ENCODE data around the gene AKR7A2. TPM values are rescaled to one million over a fixed set of nuclear protein-coding genes. Genes with fewer than 3 reads are reported as not detected.
"Not testable (repeated sequence)": the region's sequence is repeated elsewhere in the genome, so short reads cannot be mapped to it uniquely, and the experiment has no call there.

AKR7A2 gene
- polyA plus RNA-seq, 3 donors: 66.5 to 97.1 (median 94.6) TPM

- no peak for DNase-seq (ENCODE audit: extremely low read depth in 1 of 11, low read depth in 9 of 11, low spot score in 4 of 11)
Observed at GRCh38 chr1:19287436-19288185, 24.3 kb downstream of the AKR7A2 start.

GRCh38 chr1:19285807-19286206, 26.1 kb downstream of the AKR7A2 start:
- not testable (repeated sequence) for DNase-seq (ENCODE audit: extremely low read depth in 1 of 11, low read depth in 9 of 11, low spot score in 4 of 11)

GRCh38 chr1:19285366-19285765, 26.6 kb downstream of the AKR7A2 start:
- DNase-seq (ENCODE audit: extremely low read depth in 1 of 11, low read depth in 9 of 11, low spot score in 4 of 11): not testable (repeated sequence)

- DNase-seq (ENCODE audit: extremely low read depth in 1 of 11, low read depth in 9 of 11, low spot score in 4 of 11): no peak
Observed at GRCh38 chr1:19284881-19285280, 27.1 kb downstream of the AKR7A2 start.

- DNase-seq (ENCODE audit: extremely low read depth in 1 of 11, low read depth in 9 of 11, low spot score in 4 of 11): no peak
Observed at GRCh38 chr1:19283891-19284290, 28.1 kb downstream of the AKR7A2 start.

GRCh38 chr1:19274636-19275035, 37.3 kb downstream of the AKR7A2 start:
- DNase-seq (ENCODE audit: extremely low read depth in 1 of 11, low read depth in 9 of 11, low spot score in 4 of 11): no peak

- not testable (repeated sequence) for DNase-seq (ENCODE audit: extremely low read depth in 1 of 11, low read depth in 9 of 11, low spot score in 4 of 11)
Observed at GRCh38 chr1:19273844-19274531, 38.0 kb downstream of the AKR7A2 start.

- no peak for DNase-seq (ENCODE audit: extremely low read depth in 1 of 11, low read depth in 9 of 11, low spot score in 4 of 11)
Observed at GRCh38 chr1:19273106-19273843, 38.7 kb downstream of the AKR7A2 start.

- no peak for DNase-seq (ENCODE audit: extremely low read depth in 1 of 11, low read depth in 9 of 11, low spot score in 4 of 11)
Observed at GRCh38 chr1:19272064-19272463, 39.9 kb downstream of the AKR7A2 start.

GRCh38 chr1:19270343-19270730, 41.6 kb downstream of the AKR7A2 start:
- DNase-seq (ENCODE audit: extremely low read depth in 1 of 11, low read depth in 9 of 11, low spot score in 4 of 11): not testable (repeated sequence)

- DNase-seq (ENCODE audit: extremely low read depth in 1 of 11, low read depth in 9 of 11, low spot score in 4 of 11): not testable (repeated sequence)
Observed at GRCh38 chr1:19269427-19270342, 42.3 kb downstream of the AKR7A2 start.

- DNase-seq (ENCODE audit: extremely low read depth in 1 of 11, low read depth in 9 of 11, low spot score in 4 of 11): no peak
Observed at GRCh38 chr1:19268445-19268844, 43.5 kb downstream of the AKR7A2 start.

GRCh38 chr1:19262744-19263143, 49.2 kb downstream of the AKR7A2 start:
- DNase-seq (ENCODE audit: extremely low read depth in 1 of 11, low read depth in 9 of 11, low spot score in 4 of 11): no peak

- no peak for DNase-seq (ENCODE audit: extremely low read depth in 1 of 11, low read depth in 9 of 11, low spot score in 4 of 11)
Observed at GRCh38 chr1:19262047-19262446, 49.9 kb downstream of the AKR7A2 start.

GRCh38 chr1:19260211-19261138, 51.5 kb downstream of the AKR7A2 start:
- no peak for DNase-seq (ENCODE audit: extremely low read depth in 1 of 11, low read depth in 9 of 11, low spot score in 4 of 11)

GRCh38 chr1:19258353-19258752, 53.6 kb downstream of the AKR7A2 start:
- DNase-seq (ENCODE audit: extremely low read depth in 1 of 11, low read depth in 9 of 11, low spot score in 4 of 11): no peak

- no peak for DNase-seq (ENCODE audit: extremely low read depth in 1 of 11, low read depth in 9 of 11, low spot score in 4 of 11)
Observed at GRCh38 chr1:19257178-19257914, 54.6 kb downstream of the AKR7A2 start.
